Measurements from ENCODE around the gene ANO4. TPM values are rescaled to one million over a fixed set of nuclear protein-coding genes. Genes with fewer than 3 reads are reported as not detected.

The ANO4 gene
- total RNA-seq, 3 donors from 2014 or later, result 0.33 to 1.0 (median 0.80) TPM

GRCh38 chr12:100875771-100876170 lies 81.2 kb downstream of the ANO4 start:
- intact Hi-C loops (cut with DNase I; ENCODE audit: low total_unique reads), result no loop called here
- DNase-seq (ENCODE audit: low spot score in 2 of 2), result no peak
- Histone ChIP-seq H3K9me3 (peaks cover 8 to 15% of the 10 kb centered on the region in 2 donors), H3K27ac (no peak overlapping the region), H3K4me3 (no peak overlapping the region), H3K27me3 (no peaks in the 10 kb centered on the region), H3K4me1 (no peaks in the 10 kb centered on the region), H3K36me3 (no peaks in the 10 kb centered on the region)
- no peak for TF ChIP-seq POLR2A (IDR thresholded peaks at IDR 0.05)
- no peak for TF ChIP-seq POLR2AphosphoS5 (IDR thresholded peaks at IDR 0.05)
- TF ChIP-seq CTCF (IDR thresholded peaks at IDR 0.05), result no peak

GRCh38 chr12:100877776-100878175 lies 83.2 kb downstream of the ANO4 start:
- intact Hi-C loops (cut with DNase I; ENCODE audit: low total_unique reads), result no loop called here
- TF ChIP-seq POLR2A (IDR thresholded peaks at IDR 0.05), result no peak
- no peak for TF ChIP-seq POLR2AphosphoS5 (IDR thresholded peaks at IDR 0.05)
- no peak for TF ChIP-seq CTCF (IDR thresholded peaks at IDR 0.05)
- DNase-seq (ENCODE audit: low spot score in 2 of 2), result no peak
- Histone ChIP-seq H3K27me3 (no peaks in the 10 kb centered on the region), H3K4me1 (no peaks in the 10 kb centered on the region), H3K36me3 (no peaks in the 10 kb centered on the region), H3K4me3 (no peak overlapping the region), H3K9me3 (peaks cover 8 to 14% of the 10 kb centered on the region in 2 donors), H3K27ac (no peak overlapping the region)

GRCh38 chr12:100895192-100895591 lies 100.6 kb downstream of the ANO4 start:
- intact Hi-C loops (cut with DNase I; ENCODE audit: low total_unique reads), result no loop called here
- Histone ChIP-seq H3K4me1 (no peaks in the 10 kb centered on the region), H3K27ac (no peak overlapping the region), H3K27me3 (no peaks in the 10 kb centered on the region), H3K9me3 (no peaks in the 10 kb centered on the region), H3K36me3 (no peaks in the 10 kb centered on the region), H3K4me3 (no peak overlapping the region)
- no peak for DNase-seq (ENCODE audit: low spot score in 2 of 2)
- TF ChIP-seq CTCF (IDR thresholded peaks at IDR 0.05) (no peak), POLR2A (IDR thresholded peaks at IDR 0.05) (no peak), POLR2AphosphoS5 (IDR thresholded peaks at IDR 0.05) (no peak)

GRCh38 chr12:100896192-100896591 lies 101.6 kb downstream of the ANO4 start:
- intact Hi-C loops (cut with DNase I; ENCODE audit: low total_unique reads), result no loop called here
- Histone ChIP-seq H3K36me3 (no peaks in the 10 kb centered on the region), H3K27me3 (no peaks in the 10 kb centered on the region), H3K4me3 (no peak overlapping the region), H3K27ac (no peak overlapping the region), H3K9me3 (no peaks in the 10 kb centered on the region), H3K4me1 (no peaks in the 10 kb centered on the region)
- TF ChIP-seq POLR2A (IDR thresholded peaks at IDR 0.05) (no peak), CTCF (IDR thresholded peaks at IDR 0.05) (no peak), POLR2AphosphoS5 (IDR thresholded peaks at IDR 0.05) (no peak)
- no peak for DNase-seq (ENCODE audit: low spot score in 2 of 2)

GRCh38 chr12:100897240-100897639 lies 102.7 kb downstream of the ANO4 start:
- H3K4me1 ChIP-seq, result no peaks in the 10 kb centered on the region
- H3K9me3 ChIP-seq, result no peaks in the 10 kb centered on the region
- no peak overlapping the region for H3K27ac ChIP-seq
- H3K4me3 ChIP-seq, result no peak overlapping the region
- no peaks in the 10 kb centered on the region for H3K27me3 ChIP-seq
- DNase-seq (ENCODE audit: low spot score in 2 of 2), result no peak
- no peak for TF ChIP-seq POLR2AphosphoS5 (IDR thresholded peaks at IDR 0.05)
- TF ChIP-seq CTCF (IDR thresholded peaks at IDR 0.05), result no peak
- no peak for TF ChIP-seq POLR2A (IDR thresholded peaks at IDR 0.05)
- intact Hi-C loops (cut with DNase I; ENCODE audit: low total_unique reads), result no loop called here
- H3K36me3 ChIP-seq, result no peaks in the 10 kb centered on the region
